HCT116 (cell line): Measurements from ENCODE around the gene SPNS1.

Source experiments
- CEBPB ChIP-seq: IDR thresholded peaks from 2 replicates; pipeline ENCODE4 v1.6.1; 2012; ENCODE audit warnings: low read depth
- EZH2 ChIP-seq: fragments of 200-600 bp; sonication (generic); IDR thresholded peaks from 2 replicates; pipeline ENCODE4 v1.6.1; 2017; ENCODE audit warnings: antibody characterized with exemption, mixed run types
- MAX ChIP-seq: IDR thresholded peaks from 2 replicates; pipeline ENCODE4 v1.6.1; 2012
- POLR2A ChIP-seq: IDR thresholded peaks from 2 replicates; pipeline ENCODE4 v1.7.0; 2011; ENCODE audit warnings: borderline replicate concordance; ENCODE audit not compliant: insufficient read depth, insufficient read length; ENCODE audit errors: extremely low read depth
- POLR2AphosphoS5 ChIP-seq: IDR thresholded peaks from 2 replicates; pipeline ENCODE4 v1.6.1; 2011; ENCODE audit warnings: mild to moderate bottlenecking, low read depth, low read length, moderate library complexity
- SP1 ChIP-seq: IDR thresholded peaks from 2 replicates; pipeline ENCODE4 v1.6.1; 2012; ENCODE audit warnings: low read depth
- TF ChIP-seq, protein P1 (sequence below), 3 experiments: fragments of 200-600 bp in 1 of 3; sonication (generic) in 1 of 3; IDR thresholded peaks in 2 of 3; conservative IDR thresholded peaks in 1 of 3; 2 replicates each; pipeline ENCODE4 v1.5.1; 2012 to 2017; ENCODE audit warnings: low read depth in 2 of 3, low read length in 2 of 3, antibody characterized with exemption in 1 of 3, borderline replicate concordance in 1 of 3, control low read depth in 1 of 3, mild to moderate bottlenecking in 1 of 3, mixed read lengths in 1 of 3, mixed run types in 1 of 3, moderate library complexity in 1 of 3; ENCODE audit not compliant: insufficient read depth in 1 of 3
- TF ChIP-seq, protein P2 (sequence below): IDR thresholded peaks from 2 replicates; pipeline ENCODE4 v1.6.1; 2011; ENCODE audit warnings: mild to moderate bottlenecking, low read length, moderate library complexity; ENCODE audit not compliant: insufficient replicate concordance; ENCODE audit errors: extremely low read depth

GRCh38 chr16:28946681-28947080 is 27.9 kb upstream of the SPNS1 start:
- TF ChIP-seq, protein P1, sequence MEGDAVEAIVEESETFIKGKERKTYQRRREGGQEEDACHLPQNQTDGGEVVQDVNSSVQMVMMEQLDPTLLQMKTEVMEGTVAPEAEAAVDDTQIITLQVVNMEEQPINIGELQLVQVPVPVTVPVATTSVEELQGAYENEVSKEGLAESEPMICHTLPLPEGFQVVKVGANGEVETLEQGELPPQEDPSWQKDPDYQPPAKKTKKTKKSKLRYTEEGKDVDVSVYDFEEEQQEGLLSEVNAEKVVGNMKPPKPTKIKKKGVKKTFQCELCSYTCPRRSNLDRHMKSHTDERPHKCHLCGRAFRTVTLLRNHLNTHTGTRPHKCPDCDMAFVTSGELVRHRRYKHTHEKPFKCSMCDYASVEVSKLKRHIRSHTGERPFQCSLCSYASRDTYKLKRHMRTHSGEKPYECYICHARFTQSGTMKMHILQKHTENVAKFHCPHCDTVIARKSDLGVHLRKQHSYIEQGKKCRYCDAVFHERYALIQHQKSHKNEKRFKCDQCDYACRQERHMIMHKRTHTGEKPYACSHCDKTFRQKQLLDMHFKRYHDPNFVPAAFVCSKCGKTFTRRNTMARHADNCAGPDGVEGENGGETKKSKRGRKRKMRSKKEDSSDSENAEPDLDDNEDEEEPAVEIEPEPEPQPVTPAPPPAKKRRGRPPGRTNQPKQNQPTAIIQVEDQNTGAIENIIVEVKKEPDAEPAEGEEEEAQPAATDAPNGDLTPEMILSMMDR (IDR thresholded peaks at IDR 0.05 in 2 of 3, conservative IDR thresholded peaks at IDR 0.05 in 1 of 3; ENCODE audit: borderline replicate concordance in 1 of 3, insufficient read depth in 1 of 3, low read depth in 2 of 3, low read length in 2 of 3): no peak
- TF ChIP-seq, protein P2, sequence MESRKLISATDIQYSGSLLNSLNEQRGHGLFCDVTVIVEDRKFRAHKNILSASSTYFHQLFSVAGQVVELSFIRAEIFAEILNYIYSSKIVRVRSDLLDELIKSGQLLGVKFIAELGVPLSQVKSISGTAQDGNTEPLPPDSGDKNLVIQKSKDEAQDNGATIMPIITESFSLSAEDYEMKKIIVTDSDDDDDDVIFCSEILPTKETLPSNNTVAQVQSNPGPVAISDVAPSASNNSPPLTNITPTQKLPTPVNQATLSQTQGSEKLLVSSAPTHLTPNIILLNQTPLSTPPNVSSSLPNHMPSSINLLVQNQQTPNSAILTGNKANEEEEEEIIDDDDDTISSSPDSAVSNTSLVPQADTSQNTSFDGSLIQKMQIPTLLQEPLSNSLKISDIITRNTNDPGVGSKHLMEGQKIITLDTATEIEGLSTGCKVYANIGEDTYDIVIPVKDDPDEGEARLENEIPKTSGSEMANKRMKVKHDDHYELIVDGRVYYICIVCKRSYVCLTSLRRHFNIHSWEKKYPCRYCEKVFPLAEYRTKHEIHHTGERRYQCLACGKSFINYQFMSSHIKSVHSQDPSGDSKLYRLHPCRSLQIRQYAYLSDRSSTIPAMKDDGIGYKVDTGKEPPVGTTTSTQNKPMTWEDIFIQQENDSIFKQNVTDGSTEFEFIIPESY: no peak
- no peak for TF ChIP-seq EZH2
- no peak for TF ChIP-seq CEBPB
- TF ChIP-seq POLR2AphosphoS5: no peak
- no peak for TF ChIP-seq SP1
- TF ChIP-seq POLR2A: no peak
- no peak for TF ChIP-seq MAX
